Measurements from ENCODE around the gene LPP.
A peak's percentile ranks its signal among the peaks of the same experiment; 100 is the strongest.

The LPP gene

DNA sequence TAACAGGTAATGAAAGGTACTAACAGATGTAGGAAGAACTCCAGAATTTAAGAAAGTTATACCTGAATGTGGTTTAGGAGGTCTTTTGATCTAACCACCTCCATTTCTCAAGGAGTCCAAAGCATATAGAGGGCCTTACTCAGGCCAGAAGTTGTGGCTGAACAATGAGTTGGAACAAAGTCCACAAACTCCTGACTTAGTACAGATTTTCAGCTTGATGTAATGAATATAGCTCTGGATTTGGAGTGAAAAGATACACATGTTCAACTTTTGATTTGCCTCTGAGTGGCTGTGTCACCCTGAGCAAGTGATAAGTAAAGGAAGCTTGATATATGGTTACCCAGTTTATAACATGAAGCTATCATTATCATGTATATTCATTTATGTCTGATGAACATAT lies 390.1 kb downstream of the LPP start:
- no peak overlapping the region for H3K4me3 ChIP-seq (replicated peaks; ENCODE audit: low read depth, low read length)
- DNase-seq (ENCODE audit: extremely low read depth, low read depth): no peak
- TF ChIP-seq CTCF (IDR thresholded peaks at IDR 0.05; ENCODE audit: low read depth, low read length, missing control alignments): no peak

DNA sequence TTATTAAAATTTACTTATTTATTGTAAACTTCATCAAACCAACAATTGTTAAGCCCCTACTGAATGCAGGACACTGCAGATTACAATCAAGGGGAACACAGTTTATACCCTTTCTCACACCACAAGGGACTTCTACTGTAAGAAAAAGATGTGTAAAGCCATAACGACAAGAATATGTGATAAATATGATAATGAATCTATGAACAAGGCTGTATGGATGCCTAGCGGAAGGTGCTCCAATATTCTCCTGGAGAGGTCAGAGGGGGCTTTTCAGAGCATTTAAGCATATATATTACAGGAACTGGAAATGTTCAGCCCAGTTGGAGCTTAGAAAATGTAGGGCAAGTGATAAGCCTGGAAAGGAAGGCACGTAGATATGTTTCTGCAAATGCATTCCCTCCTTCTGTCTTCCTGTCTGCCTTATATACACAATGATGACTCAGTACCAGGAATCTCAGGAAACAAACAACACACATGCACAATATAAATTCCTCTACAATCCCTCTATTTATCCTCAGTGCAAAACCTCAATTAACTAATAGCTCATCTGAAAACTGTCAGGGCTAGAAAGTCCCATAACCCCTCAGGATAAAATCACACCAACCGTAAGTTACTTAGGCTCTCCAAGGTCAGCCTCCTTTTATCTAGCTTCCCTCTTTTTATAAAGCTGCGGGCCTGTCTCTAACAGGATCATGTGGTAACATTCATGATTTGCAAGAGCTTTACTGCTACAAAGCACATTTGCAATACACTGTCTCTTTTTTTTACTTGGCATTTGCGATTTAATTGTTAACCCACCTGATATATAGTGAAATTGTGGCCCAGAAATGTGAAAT lies 393.1 kb downstream of the LPP start:
- peak; percentile 61 for DNase-seq (ENCODE audit: extremely low read depth, low read depth)
- H3K4me3 ChIP-seq (replicated peaks; ENCODE audit: low read depth, low read length): no peak overlapping the region
- no peak for TF ChIP-seq CTCF (IDR thresholded peaks at IDR 0.05; ENCODE audit: low read depth, low read length, missing control alignments)

DNA sequence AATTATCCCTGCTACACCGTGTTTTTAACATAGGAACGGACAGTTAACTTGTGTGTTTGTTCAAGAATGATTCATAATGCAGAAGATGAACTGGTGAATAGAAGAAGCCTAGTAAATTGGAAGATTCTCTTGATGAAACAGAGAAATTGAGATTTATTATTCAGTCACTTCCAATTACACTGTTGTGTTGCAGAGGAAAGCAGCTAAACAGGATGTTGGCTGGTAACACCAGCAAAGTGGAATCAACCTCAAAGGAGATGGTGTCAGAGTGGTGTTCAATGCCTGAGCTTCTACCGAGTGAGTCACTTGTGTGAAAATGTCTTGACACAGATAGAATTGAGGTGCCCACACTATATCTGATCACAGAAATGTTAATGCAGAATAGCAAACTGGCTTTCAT lies 399.6 kb downstream of the LPP start:
- no peak for DNase-seq (ENCODE audit: extremely low read depth, low read depth)
- no peak for TF ChIP-seq CTCF (IDR thresholded peaks at IDR 0.05; ENCODE audit: low read depth, low read length, missing control alignments)

GRCh38 chr3:188554404-188554803 lies 400.4 kb downstream of the LPP start:
- no peak for DNase-seq (ENCODE audit: extremely low read depth, low read depth)

More for the DNA sequence above, 399.6 kb downstream of the LPP start:
- no peak overlapping the region for H3K4me3 ChIP-seq (replicated peaks; ENCODE audit: low read depth, low read length)

DNA sequence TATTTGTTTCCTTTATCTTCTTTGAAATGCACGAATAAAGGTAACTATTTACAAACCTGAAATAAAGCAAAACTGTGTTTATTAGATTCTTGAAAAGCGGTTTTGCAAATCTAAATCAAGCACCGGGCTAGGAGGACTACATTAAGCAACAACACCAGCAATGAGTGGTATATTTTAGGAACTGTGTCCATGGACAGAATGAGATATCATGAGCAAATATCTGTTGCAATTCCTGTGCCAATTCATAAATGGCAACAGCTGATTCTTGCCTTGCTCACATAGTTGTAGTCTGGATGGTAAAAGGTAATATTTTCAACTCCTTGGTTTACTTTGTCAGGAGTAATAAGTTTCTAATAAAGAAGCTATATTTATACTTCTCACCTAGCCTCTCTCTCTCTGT lies 403.3 kb downstream of the LPP start:
- H3K4me3 ChIP-seq (replicated peaks; ENCODE audit: low read depth, low read length): no peak overlapping the region
- DNase-seq (ENCODE audit: extremely low read depth, low read depth): no peak
- TF ChIP-seq CTCF (IDR thresholded peaks at IDR 0.05; ENCODE audit: low read depth, low read length, missing control alignments): no peak

More at GRCh38 chr3:188554404-188554803, 400.4 kb downstream of the LPP start:
- no peak overlapping the region for H3K4me3 ChIP-seq (replicated peaks; ENCODE audit: low read depth, low read length)
- no peak for TF ChIP-seq CTCF (IDR thresholded peaks at IDR 0.05; ENCODE audit: low read depth, low read length, missing control alignments)

DNA sequence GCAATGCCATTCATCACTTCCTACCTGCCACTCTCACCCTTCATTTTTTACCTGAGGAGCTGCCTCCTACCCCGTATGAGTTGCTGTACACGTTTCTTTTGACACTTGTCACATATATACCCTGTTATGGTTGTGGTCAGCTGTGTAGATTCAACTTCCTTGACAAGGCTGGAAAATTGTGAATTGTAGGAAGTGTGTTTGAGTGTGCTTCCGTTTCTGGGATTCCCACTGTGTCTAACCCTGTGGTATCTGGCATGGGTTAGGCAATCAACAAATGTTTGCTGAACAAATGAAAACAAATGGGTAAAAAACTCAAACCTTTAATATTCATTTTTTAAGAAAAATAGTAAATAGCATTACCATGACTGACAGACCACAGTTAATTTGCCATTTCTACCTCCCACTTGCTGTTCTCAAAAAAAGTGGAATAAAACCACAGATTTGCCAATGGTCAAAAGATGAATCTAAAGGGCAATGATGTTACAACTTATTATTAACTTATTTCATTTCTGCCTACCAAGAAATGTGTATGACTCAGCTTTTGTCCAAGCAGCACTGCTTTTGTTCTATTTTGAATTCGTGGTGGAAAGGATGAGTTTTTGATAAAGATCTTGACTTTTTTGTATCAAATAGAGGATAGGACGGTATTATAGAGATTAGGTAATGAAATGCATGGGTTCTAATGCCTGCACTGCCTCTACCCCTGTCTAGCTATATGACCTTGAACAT lies 404.6 kb downstream of the LPP start:
- no peak for DNase-seq (ENCODE audit: extremely low read depth, low read depth)
- no peak for TF ChIP-seq CTCF (IDR thresholded peaks at IDR 0.05; ENCODE audit: low read depth, low read length, missing control alignments)
- H3K4me3 ChIP-seq (replicated peaks; ENCODE audit: low read depth, low read length): no peak overlapping the region
